ENCODE data around the gene EXOC6.
A peak's percentile ranks its signal among the peaks of the same experiment; 100 is the strongest.
"Not testable (repeated sequence)": the region's sequence is repeated elsewhere in the genome, so short reads cannot be mapped to it uniquely, and the experiment has no call there.

Gene EXOC6

GRCh38 chr10:92890471-92890870, 42.2 kb downstream of the EXOC6 start:
- no peak for DNase-seq

- peak; percentile 25 for DNase-seq
Observed at GRCh38 chr10:92891885-92892690, 43.8 kb downstream of the EXOC6 start.

- no peak for DNase-seq
Observed at GRCh38 chr10:92892691-92893054, 44.4 kb downstream of the EXOC6 start.

- no peak for DNase-seq
Observed at GRCh38 chr10:92894081-92894655, 45.8 kb downstream of the EXOC6 start.

DNA sequence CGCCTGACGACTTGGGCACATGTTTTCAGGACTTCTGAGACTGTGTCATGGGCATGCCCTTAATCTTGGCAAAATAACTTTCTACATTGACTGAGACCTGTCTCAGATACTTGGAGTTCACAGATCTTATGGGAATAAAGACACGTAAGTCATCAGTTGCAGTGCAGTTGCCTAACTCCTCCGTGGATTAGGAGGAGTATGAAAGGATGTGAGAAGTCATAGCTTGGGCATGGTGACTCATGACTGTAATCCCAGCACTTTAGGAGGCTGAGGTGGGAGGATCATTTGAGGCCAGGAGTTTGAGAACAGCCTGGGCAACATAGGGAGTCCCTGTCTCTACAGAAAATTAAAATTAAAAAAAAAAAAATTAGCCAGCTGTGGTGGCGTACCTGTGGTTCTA, 49.6 kb downstream of the EXOC6 start:
- no peak for DNase-seq

DNA sequence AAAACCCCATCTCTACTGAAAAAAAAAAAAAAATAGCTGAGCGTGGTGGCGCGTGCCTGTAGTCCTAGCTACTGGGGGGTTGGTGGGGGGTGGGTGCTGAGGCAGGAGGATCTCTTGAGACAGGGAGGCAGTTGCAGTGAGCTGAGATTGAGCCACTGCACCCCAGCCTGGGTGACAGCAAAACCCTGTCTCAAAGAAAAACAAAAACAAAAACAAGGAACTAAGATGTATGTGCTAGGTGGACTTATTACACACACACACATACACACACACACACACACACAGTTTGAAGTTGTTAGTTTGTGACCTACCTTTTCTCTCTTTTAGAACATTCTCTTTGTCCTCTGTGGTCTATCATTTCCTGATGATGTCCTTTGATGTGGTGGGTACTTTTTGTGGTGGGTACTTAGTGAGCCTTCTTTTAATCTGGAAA, 53.5 kb downstream of the EXOC6 start:
- no peak for DNase-seq

- no peak for DNase-seq
Observed at GRCh38 chr10:92903633-92904032, 55.3 kb downstream of the EXOC6 start.

- no peak for DNase-seq
Observed at GRCh38 chr10:92907280-92907679, 59.0 kb downstream of the EXOC6 start.

DNA sequence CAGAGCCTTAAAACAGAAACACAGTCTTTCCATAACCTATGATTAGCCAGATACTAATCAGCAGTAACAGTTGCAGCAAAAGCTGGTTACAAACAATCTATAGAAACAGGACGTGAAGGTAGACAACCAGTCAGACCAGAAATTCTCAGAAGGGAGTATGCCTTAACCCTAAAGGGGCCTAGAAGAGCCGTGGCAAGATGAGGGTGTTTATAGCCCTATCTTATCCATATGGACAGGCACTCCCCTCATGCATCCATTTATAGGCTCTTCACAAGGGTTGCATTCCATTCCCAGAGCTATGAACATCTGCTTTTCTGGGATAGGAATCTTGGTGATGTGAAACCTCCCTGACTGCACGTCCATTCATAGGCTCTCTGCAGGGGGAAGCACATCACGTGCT, 64.3 kb downstream of the EXOC6 start:
- DNase-seq = not testable (repeated sequence)

- DNase-seq = no peak
Observed at GRCh38 chr10:92913973-92914372, 65.7 kb downstream of the EXOC6 start.

GRCh38 chr10:92914478-92915325, 66.4 kb downstream of the EXOC6 start:
- DNase-seq = peak; percentile 37

- DNase-seq = no peak
Observed at GRCh38 chr10:92915892-92916291, 67.6 kb downstream of the EXOC6 start.

- no peak for DNase-seq
Observed at GRCh38 chr10:92916433-92916832, 68.1 kb downstream of the EXOC6 start.

- DNase-seq = no peak
Observed at GRCh38 chr10:92918603-92919002, 70.3 kb downstream of the EXOC6 start.

- no peak for DNase-seq
Observed at GRCh38 chr10:92920866-92921265, 72.5 kb downstream of the EXOC6 start.

DNA sequence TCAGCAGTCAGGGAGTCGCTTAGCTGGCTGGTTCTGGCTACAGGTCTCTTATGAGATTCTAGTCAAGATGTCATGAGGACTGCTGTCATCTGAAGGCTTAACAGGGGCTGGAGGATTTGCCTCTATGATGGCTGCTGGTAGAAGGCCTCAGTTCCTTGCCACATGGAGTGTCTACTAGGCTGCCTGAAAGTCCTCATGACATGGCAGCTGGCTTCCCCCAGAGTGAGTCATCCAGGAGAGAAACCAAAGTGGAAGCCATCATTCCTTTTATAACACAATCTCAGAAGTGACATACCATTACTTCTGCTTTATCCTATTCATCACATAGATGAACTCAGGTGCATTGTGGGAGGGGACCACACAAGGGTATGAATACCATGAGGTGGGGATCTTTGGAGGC, 75.1 kb downstream of the EXOC6 start:
- DNase-seq = no peak

DNA sequence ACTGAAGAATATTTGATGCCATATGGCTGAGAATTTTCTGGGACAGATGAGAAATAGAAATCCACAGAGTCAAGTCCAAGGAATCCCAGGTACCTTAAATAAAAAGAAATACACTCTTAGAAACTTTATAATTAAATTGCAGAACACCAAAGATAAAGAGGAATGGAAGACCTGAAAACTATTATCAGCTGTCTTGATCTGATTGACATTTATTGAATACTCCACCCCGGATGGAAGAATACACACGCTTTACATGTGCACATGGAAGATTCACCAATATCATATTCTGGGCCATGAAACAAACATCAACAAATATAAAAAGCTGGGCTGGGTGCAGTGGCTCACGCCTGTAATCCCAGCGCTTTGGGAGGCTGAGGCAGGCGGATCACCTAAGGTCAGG, 81.6 kb downstream of the EXOC6 start:
- DNase-seq = no peak

GRCh38 chr10:92931597-92931996, 83.3 kb downstream of the EXOC6 start:
- DNase-seq = no peak

GRCh38 chr10:92937876-92938275, 89.6 kb downstream of the EXOC6 start:
- DNase-seq = no peak

DNA sequence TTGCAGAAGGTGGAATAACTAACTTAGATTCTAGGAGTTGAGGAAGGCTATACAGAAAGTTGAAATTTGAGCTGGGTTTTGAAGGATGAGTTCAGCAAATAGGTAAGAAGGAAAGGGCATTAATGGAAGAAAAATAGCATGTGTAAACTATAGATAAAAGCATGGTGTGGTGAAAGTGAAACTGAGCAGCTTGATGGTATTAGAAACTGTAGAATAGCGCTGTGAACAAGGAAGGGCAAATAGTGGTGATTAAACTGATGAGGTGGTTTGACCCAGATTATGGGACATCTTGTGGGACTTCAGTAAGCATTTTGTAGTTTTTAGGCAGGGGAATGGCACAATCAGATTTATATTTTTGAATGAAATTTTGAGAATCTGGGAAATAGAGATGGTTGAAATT, 90.5 kb downstream of the EXOC6 start:
- DNase-seq = no peak

DNA sequence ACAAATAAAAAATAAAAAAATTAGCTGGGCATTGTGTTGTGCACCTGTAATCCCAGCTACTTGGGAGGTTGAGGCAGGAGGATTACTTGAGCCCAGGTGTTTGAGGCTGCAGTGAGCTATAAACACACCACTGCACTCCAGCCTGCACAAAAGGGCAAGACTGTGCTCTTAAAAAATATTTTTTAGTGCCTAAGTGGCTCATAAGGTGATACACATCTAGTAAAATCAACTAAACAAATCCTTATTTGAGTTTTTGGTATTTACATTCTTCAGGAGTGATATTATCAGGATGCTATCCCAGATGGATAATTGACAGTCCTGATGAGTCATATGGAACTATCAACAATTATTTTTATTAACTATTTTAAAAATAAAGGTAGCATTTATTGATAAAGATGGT, 93.9 kb downstream of the EXOC6 start:
- DNase-seq = no peak

DNA sequence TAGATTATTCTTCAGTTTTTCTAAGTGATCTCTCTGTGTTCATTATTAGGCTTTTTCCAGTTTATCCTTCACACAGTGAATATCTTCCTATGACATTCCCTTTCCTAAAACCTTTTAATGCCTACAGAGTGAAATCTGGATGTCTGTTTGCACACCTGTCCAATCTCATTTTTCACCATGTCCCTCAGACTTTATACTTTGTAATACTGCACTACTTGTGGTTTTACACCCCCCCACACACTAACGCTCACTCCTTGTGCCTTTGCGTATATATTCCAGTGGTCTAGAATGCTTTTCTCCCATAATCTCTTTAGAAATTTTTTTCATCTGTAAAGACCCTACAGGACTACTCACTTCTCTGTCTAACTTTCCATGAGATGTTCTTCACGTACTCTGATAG, 98.2 kb downstream of the EXOC6 start:
- no peak for DNase-seq

GRCh38 chr10:92952573-92952972, 104.3 kb downstream of the EXOC6 start:
- not testable (repeated sequence) for DNase-seq

Data from NCI-H345 (cell line).